Uterus (tissue), 4 donors: Measurements from ENCODE around the gene TIGD1. TPM values are rescaled to one million over a fixed set of nuclear protein-coding genes. Genes with fewer than 3 reads are reported as not detected.
A peak's percentile ranks its signal among the peaks of the same experiment; 100 is the strongest.

ENCODE experiments used
- DNase-seq, 2 donors: peaks; one replicate each; pipeline ENCODE4 v3.0.0-alpha.2; 2019 to 2020
- H3K27ac ChIP-seq, 2 donors: fragments of 200-600 bp; sonication (generic); 1 replicate in 1 of 2; 2 replicates in 1 of 2; pipeline ENCODE4 v1.5.1; 2016 to 2018
- H3K27me3 ChIP-seq, 2 donors: fragments of 200-600 bp; sonication (generic); one replicate each; pipeline ENCODE4 v1.5.1; 2018 to 2019; ENCODE audit warnings: control low read depth in 1 of 2
- H3K36me3 ChIP-seq, 2 donors: fragments of 200-600 bp; sonication (generic); one replicate each; pipeline ENCODE4 v1.5.1; 2019; ENCODE audit warnings: control low read depth in 1 of 2
- H3K4me1 ChIP-seq, 2 donors: fragments of 200-600 bp; sonication (generic); one replicate each; pipeline ENCODE4 v1.5.1; 2018 to 2019; ENCODE audit warnings: control low read depth in 1 of 2
- H3K4me3 ChIP-seq, 2 donors: fragments of 200-600 bp; sonication (generic); 1 replicate in 1 of 2; 2 replicates in 1 of 2; pipeline ENCODE4 v1.5.1; 2018 to 2019; ENCODE audit warnings: mild to moderate bottlenecking in 1 of 2
- H3K9me3 ChIP-seq, 2 donors: fragments of 200-600 bp; sonication (generic); one replicate each; pipeline ENCODE4 v1.5.1; 2019; ENCODE audit warnings: control low read depth in 1 of 2
- POLR2A ChIP-seq, 2 donors: fragments of 450-650 bp; IDR thresholded peaks; one replicate each; pipeline ENCODE4 v1.6.1; 2016; ENCODE audit warnings: antibody characterized with exemption in 2 of 2, mild to moderate bottlenecking in 1 of 2, moderate library complexity in 1 of 2
- intact Hi-C: fragments of 100-400 bp; cut with DNase I; formaldehyde crosslinking; loops from one replicate; pipeline ENCODE4 v1.15.1; 2023; ENCODE audit warnings: low total_unique reads
- total RNA-seq, 4 donors: library from RNA; depleted of rRNA in 3 of 4; stranded (reverse); fragments of >200 nt in 3 of 4; gene quantifications; one replicate each; pipeline versions ENCODE4 v1.1.0 to v1.2.4, GENCODE V29; 2014 to 2023
- TF ChIP-seq, protein P1 (sequence below), 4 experiments: fragments of 200-600 bp in 2 of 4; fragments of 450-650 bp in 2 of 4; sonication (generic) in 2 of 4; IDR thresholded peaks; one replicate each; pipeline ENCODE4 v1.5.1; 2016 to 2019; ENCODE audit warnings: antibody characterized with exemption in 4 of 4, mild to moderate bottlenecking in 2 of 4, moderate library complexity in 1 of 4
- donor health status: DM: yes; HTN: yes; CAD: no.

Gene TIGD1
- total RNA-seq, 4 donors from 2014 or later = 4.6 to 8.5 (median 5.0) TPM

DNA sequence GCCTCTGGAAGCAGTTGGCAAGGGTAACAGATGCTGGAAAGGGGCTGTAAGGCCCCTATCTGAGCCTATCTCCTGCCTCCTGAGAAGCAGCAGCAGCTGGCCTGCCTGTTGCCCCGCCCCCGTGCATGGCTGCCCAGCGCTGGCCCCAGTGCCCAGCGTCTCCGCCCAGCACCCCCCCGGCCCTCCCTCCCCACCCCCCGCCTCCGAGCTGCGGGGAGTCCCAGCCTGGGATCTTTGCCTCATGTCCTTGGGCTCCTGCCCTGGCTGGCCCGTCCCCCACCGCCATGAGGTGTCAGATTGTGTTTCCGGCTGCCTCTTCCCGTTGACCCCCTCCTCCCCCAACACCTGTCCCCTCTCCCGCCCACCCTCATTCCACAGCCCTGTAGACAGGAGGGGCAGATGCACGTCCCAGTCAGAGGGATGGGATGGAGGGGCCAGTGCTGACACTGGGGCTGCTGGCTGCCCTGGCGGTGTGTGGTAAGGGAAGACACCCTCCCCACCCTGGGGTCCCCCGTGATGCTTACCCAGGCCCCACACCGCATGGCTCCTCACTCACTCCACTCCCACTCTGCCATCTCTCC, 24.5 kb downstream of the TIGD1 start, which contains the start of gene CHRND:
TSS of gene CHRND (plus strand) at position 370 of the 581 bp plus-strand sequence. CDS start at position 426, 56 bp downstream.
- H3K36me3 ChIP-seq = no peaks in the 10 kb centered on the region
- DNase-seq = no peak
- TF ChIP-seq, protein P1, sequence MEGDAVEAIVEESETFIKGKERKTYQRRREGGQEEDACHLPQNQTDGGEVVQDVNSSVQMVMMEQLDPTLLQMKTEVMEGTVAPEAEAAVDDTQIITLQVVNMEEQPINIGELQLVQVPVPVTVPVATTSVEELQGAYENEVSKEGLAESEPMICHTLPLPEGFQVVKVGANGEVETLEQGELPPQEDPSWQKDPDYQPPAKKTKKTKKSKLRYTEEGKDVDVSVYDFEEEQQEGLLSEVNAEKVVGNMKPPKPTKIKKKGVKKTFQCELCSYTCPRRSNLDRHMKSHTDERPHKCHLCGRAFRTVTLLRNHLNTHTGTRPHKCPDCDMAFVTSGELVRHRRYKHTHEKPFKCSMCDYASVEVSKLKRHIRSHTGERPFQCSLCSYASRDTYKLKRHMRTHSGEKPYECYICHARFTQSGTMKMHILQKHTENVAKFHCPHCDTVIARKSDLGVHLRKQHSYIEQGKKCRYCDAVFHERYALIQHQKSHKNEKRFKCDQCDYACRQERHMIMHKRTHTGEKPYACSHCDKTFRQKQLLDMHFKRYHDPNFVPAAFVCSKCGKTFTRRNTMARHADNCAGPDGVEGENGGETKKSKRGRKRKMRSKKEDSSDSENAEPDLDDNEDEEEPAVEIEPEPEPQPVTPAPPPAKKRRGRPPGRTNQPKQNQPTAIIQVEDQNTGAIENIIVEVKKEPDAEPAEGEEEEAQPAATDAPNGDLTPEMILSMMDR (IDR thresholded peaks at IDR 0.05) = no peak
- TF ChIP-seq POLR2A (IDR thresholded peaks at IDR 0.05) = no peak
- peaks cover 0 to 12% of the 10 kb centered on the region in 2 donors for H3K4me1 ChIP-seq
- no peak within 1 kb of the TSS for H3K4me3 ChIP-seq
- no peaks in the 10 kb centered on the region for H3K9me3 ChIP-seq
- intact Hi-C loops = loop anchor here (10.0 kb wide), 1 partner anchor 621 kb away; no protein-coding TSS in a partner anchor
- H3K27me3 ChIP-seq = peaks cover 14 to 27% of the 10 kb centered on the region in 2 donors
- H3K27ac ChIP-seq = no peak within 1 kb of the TSS

DNA sequence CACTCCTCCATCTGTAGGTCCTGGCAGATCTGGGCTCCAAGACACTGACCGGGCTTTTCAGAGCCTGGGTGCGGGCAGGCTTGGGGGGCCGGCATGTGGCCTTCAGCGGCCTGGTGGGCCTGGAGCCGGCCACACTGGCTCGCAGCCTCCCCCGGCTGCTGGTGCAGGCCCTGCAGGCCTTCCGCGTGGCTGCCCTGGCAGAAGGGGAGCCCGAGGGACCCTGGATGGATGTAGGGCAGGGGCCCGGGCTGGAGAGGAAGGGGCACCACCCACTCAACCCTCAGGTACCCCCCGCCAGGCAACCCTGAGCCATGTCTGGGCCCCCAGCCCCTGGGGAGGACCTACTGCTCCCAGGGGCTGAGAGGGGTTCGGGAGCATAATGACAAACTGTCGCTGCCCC, 25.2 kb downstream of the TIGD1 start:
- Histone ChIP-seq H3K36me3 (no peaks in the 10 kb centered on the region), H3K27ac (no peak overlapping the region), H3K27me3 (peaks cover 14 to 27% of the 10 kb centered on the region in 2 donors), H3K4me1 (peaks cover 0 to 12% of the 10 kb centered on the region in 2 donors), H3K9me3 (no peaks in the 10 kb centered on the region), H3K4me3 (no peak overlapping the region)
- intact Hi-C loops = loop anchor here (10.0 kb wide), 1 partner anchor 620 kb away; no protein-coding TSS in a partner anchor
- DNase-seq = no peak
- TF ChIP-seq, protein P1 (IDR thresholded peaks at IDR 0.05) = no peak
- no peak for TF ChIP-seq POLR2A (IDR thresholded peaks at IDR 0.05)

DNA sequence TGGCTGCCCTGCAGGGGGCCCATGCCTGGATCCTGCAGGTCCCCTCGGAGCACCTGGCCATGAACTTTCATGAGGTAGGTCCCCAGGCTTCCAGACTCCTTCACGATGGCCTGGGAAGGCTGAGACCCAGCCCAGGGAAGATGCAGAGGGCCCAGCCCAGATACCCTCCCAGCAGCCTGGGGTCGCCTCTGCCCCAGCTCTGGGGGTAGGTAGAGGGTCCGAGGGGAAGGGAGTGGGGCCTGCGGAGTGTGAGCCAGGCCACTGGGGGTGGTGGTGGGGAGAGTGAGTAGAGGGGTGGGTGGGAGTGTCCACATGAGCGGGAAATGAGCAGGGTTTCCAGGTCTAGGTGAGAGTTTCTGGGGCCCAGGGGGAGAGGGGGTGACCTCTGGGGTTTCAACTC, 25.6 kb downstream of the TIGD1 start:
- no peak overlapping the region for H3K27ac ChIP-seq
- intact Hi-C loops = loop anchor here (10.0 kb wide), 1 partner anchor 620 kb away; no protein-coding TSS in a partner anchor
- H3K27me3 ChIP-seq = peaks cover 14 to 27% of the 10 kb centered on the region in 2 donors

DNA sequence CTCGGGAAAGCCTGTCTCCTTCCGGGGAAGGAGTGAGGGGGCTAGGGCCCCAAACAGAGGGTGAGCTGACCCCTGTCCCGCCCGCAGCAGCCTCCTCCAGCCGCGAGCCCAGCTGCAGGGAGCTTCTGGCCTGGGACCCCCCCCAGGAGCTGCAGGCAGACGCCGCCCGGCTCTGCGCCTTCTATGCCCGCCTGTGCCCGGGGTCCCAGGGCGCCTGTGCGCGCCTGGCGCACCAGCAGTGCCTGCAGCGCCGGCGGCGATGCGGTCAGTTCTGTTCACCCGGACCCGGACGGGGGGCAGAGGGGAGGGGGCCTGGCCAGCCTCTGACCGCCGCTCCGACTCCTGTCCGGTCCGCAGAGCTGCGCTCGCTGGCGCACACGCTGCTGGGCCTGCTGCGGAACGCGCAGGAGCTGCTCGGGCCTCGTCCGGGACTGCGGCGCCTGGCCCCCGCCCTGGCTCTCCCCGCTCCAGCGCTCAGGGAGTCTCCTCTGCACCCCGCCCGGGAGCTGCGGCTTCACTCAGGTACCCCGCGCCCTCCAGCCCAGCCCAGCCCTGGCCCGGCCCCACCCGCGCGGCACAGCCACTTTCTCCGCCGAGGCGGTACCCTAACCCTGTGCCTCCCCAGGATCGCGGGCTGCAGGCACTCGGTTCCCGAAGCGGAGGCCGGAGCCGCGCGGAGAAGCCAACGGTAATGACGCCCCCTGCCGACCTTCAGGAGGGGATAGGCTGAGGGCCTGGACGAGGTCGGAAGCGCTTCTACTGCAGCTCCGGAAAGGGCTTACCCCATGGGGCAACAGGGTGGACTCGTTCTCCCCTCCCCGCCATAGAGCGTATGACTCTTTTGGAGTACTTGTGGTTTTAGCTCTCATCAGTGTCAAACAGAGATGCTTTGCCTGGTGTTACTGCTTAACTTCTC, 26.4 kb downstream of the TIGD1 start:
- peaks cover 0 to 12% of the 10 kb centered on the region in 2 donors for H3K4me1 ChIP-seq
- H3K9me3 ChIP-seq = no peaks in the 10 kb centered on the region
- DNase-seq = no peak
- peak overlapping the region in 1 of 2 donors; percentile 6 for H3K4me3 ChIP-seq
- intact Hi-C loops = loop anchor here (10.0 kb wide), 1 partner anchor 619 kb away; no protein-coding TSS in a partner anchor
- H3K36me3 ChIP-seq = no peaks in the 10 kb centered on the region
- TF ChIP-seq POLR2A (IDR thresholded peaks at IDR 0.05) = no peak
- TF ChIP-seq, protein P1 (IDR thresholded peaks at IDR 0.05) = no peak
- H3K27ac ChIP-seq = no peak overlapping the region
- H3K27me3 ChIP-seq = peaks cover 14 to 27% of the 10 kb centered on the region in 2 donors

More for the DNA sequence above, 25.6 kb downstream of the TIGD1 start:
- Histone ChIP-seq H3K9me3 (no peaks in the 10 kb centered on the region), H3K36me3 (no peaks in the 10 kb centered on the region), H3K4me1 (peaks cover 0 to 12% of the 10 kb centered on the region in 2 donors), H3K4me3 (no peak overlapping the region)
- TF ChIP-seq POLR2A (IDR thresholded peaks at IDR 0.05) = no peak
- TF ChIP-seq, protein P1 (IDR thresholded peaks at IDR 0.05) = no peak
- DNase-seq = no peak
